H1 (cell line): ENCODE measurements around the gene DHX57. TPM values are rescaled to one million over a fixed set of nuclear protein-coding genes. Genes with fewer than 3 reads are reported as not detected.

Experiments used
- CEBPB ChIP-seq: IDR thresholded peaks from 2 replicates; pipeline ENCODE4 v1.6.1; 2012; ENCODE audit warnings: low read depth, low read length
- JUN ChIP-seq: IDR thresholded peaks from 2 replicates; pipeline ENCODE4 v1.6.1; 2011; ENCODE audit warnings: low read depth, mild to moderate bottlenecking, improper control_type of control experiment, low read length
- RAD21 ChIP-seq, 2 experiments: IDR thresholded peaks in 1 of 2; conservative IDR thresholded peaks in 1 of 2; 2 replicates each; pipeline ENCODE4 v1.6.1; 2011; ENCODE audit warnings: low read depth in 2 of 2, low read length in 2 of 2, improper control_type of control experiment in 1 of 2, inconsistent platforms in 1 of 2, mild to moderate bottlenecking in 1 of 2, moderate library complexity in 1 of 2
- SIN3A ChIP-seq, 2 experiments: IDR thresholded peaks in 1 of 2; conservative IDR thresholded peaks in 1 of 2; 2 replicates each; pipeline ENCODE4 v1.6.1; 2011 to 2012; ENCODE audit warnings: low read length in 2 of 2, improper control_type of control experiment in 1 of 2, low read depth in 1 of 2, mild to moderate bottlenecking in 1 of 2
- SIRT6 ChIP-seq: IDR thresholded peaks from one replicate; pipeline ENCODE4 v1.7.1; 2012; ENCODE audit warnings: low read length, inconsistent platforms
- TCF12 ChIP-seq: IDR thresholded peaks from 2 replicates; pipeline ENCODE4 v1.6.1; 2011; ENCODE audit warnings: low read depth, mild to moderate bottlenecking, low read length
- polyA plus RNA-seq, 7 experiments: library from polyadenylated mRNA; depleted of rRNA in 3 of 7; stranded (reverse) in 5 of 7; unstranded in 2 of 7; fragments of >200 nt in 5 of 7; fragments of 200-250 nt in 2 of 7; gene quantifications; 1 replicate in 5 of 7; 2 replicates in 1 of 7; 4 replicates in 1 of 7; pipeline versions ENCODE4 v1.2.1 to v1.2.3, GENCODE V29; 2011 to 2013; ENCODE audit warnings: missing spikeins in 2 of 7, mixed read lengths in 2 of 7
- total RNA-seq: library from RNA; stranded (reverse); fragmentation: NEBNext Ultra II Directional; extraction: Animal tissue kit (Norgen Biotek cat#: 25700); gene quantifications from 2 replicates; pipeline ENCODE4 v1.2.1, GENCODE V29; 2021

Gene DHX57
- total and polyA plus RNA-seq, 2 of the 8 experiments (the other 6 are each of a cell fraction or from before 2014, with no cell fraction given): 10.7 to 32.9 TPM

GRCh38 chr2:38750011-38750890 lies 125.5 kb downstream of the DHX57 start (continued):
- TF ChIP-seq TCF12: no peak
- no peak for TF ChIP-seq JUN
- TF ChIP-seq SIRT6: no peak
- TF ChIP-seq CEBPB: no peak
- no peak for TF ChIP-seq RAD21 (IDR thresholded peaks at IDR 0.05 in 1 of 2, conservative IDR thresholded peaks at IDR 0.05 in 1 of 2; ENCODE audit: low read depth in 2 of 2, low read length in 2 of 2)
- TF ChIP-seq SIN3A (conservative IDR thresholded peaks at IDR 0.05 in 1 of 2, IDR thresholded peaks at IDR 0.05 in 1 of 2; ENCODE audit: low read depth in 1 of 2, low read length in 2 of 2): 0 out of 4 replicates have a peak, but pooled peaks of 1 of the 2 experiments have one; percentile 19
